K562 (cell line): ENCODE measurements around the gene DACT3. TPM values are rescaled to one million over a fixed set of nuclear protein-coding genes. Genes with fewer than 3 reads are reported as not detected.

Experiments
- AFF4 ChIP-seq: sonication (generic); formaldehyde crosslinking; IDR thresholded peaks from 2 replicates; pipeline ENCODE4 v1.8.0; 2023; ENCODE audit warnings: mild to moderate bottlenecking, missing genetic modification reagents
- CREB5 ChIP-seq: fragments of 250-450 bp; sonication (Bioruptor Pico); IDR thresholded peaks from 2 replicates; pipeline ENCODE4 v1.5.0; 2020; ENCODE audit warnings: mild to moderate bottlenecking
- ETV5 ChIP-seq: sonication (generic); formaldehyde crosslinking; IDR thresholded peaks from 2 replicates; pipeline ENCODE4 v1.4.0; 2020; ENCODE audit warnings: low read depth, mild to moderate bottlenecking, missing genetic modification reagents
- GTF2A2 ChIP-seq: IDR thresholded peaks from 2 replicates; pipeline ENCODE4 v1.6.1; 2016; ENCODE audit warnings: mild to moderate bottlenecking, missing genetic modification characterization, missing compliant biosample characterization
- IFI16 ChIP-seq: fragments of 250-450 bp; sonication (Bioruptor Pico); IDR thresholded peaks from 2 replicates; pipeline ENCODE4 v2.1.2; 2022; ENCODE audit warnings: mild to moderate bottlenecking, inconsistent platforms
- MLX ChIP-seq, 2 experiments: fragments of 450-650 bp in 1 of 2; sonication (generic) in 1 of 2; formaldehyde crosslinking; conservative IDR thresholded peaks; 2 replicates each; pipeline versions ENCODE4 v1.4.0 to v1.8.1; 2020 to 2022; ENCODE audit warnings: mild to moderate bottlenecking in 1 of 2, missing genetic modification reagents in 1 of 2
- NEUROD1 ChIP-seq: fragments of 150-350 bp; IDR thresholded peaks from 2 replicates; pipeline ENCODE4 v1.6.1; 2014; ENCODE audit warnings: borderline replicate concordance, low read length, low read depth; ENCODE audit not compliant: partially characterized antibody
- NFIC ChIP-seq: fragments of 450-650 bp; IDR thresholded peaks from 2 replicates; pipeline ENCODE4 v1.6.1; 2017; ENCODE audit warnings: mild to moderate bottlenecking, inconsistent platforms
- POLR3G ChIP-seq: IDR thresholded peaks from 2 replicates; pipeline ENCODE4 v1.6.1; 2011; ENCODE audit not compliant: insufficient read length, insufficient replicate concordance; ENCODE audit errors: extremely low read depth
- SIN3B ChIP-seq: fragments of 450-650 bp; IDR thresholded peaks from 2 replicates; pipeline ENCODE4 v1.6.1; 2017; ENCODE audit warnings: low read depth, mild to moderate bottlenecking, moderate library complexity
- SMC3 ChIP-seq: conservative IDR thresholded peaks from 2 replicates; pipeline ENCODE4 v1.6.1; 2011; ENCODE audit warnings: low read depth, low read length, improper control_type of control experiment; ENCODE audit not compliant: insufficient read depth
- STAT5B ChIP-seq: fragments of 250-450 bp; sonication (Bioruptor Pico); IDR thresholded peaks from 2 replicates; pipeline ENCODE4 v1.8.0; 2021; ENCODE audit warnings: mild to moderate bottlenecking, inconsistent platforms
- TBL1XR1 ChIP-seq, 2 experiments: IDR thresholded peaks; 2 replicates each; pipeline ENCODE4 v1.6.1; 2012; ENCODE audit warnings: improper control_type of control experiment in 2 of 2, low read length in 2 of 2, mild to moderate bottlenecking in 1 of 2
- U2AF1 ChIP-seq: fragments of 200-400 bp; formaldehyde crosslinking; optimal IDR thresholded peaks from 2 replicates; pipeline ENCODE3; 2017; ENCODE audit warnings: mild to moderate bottlenecking, low read depth, low read length, moderate library complexity
- ZNF431 ChIP-seq: sonication (generic); formaldehyde crosslinking; IDR thresholded peaks from 2 replicates; pipeline ENCODE4 v1.8.0; 2022; ENCODE audit warnings: mild to moderate bottlenecking, missing genetic modification reagents
- ZNF717 ChIP-seq: fragments of 250-450 bp; sonication (Bioruptor Pico); IDR thresholded peaks from 2 replicates; pipeline ENCODE4 v1.5.0; 2021
- ZNF778 ChIP-seq: fragments of 450-650 bp; formaldehyde crosslinking; IDR thresholded peaks from 2 replicates; pipeline ENCODE4 v1.4.0; 2020; ENCODE audit warnings: mild to moderate bottlenecking, moderate library complexity
- polyA plus RNA-seq, 8 experiments: library from polyadenylated mRNA; depleted of rRNA in 4 of 8; stranded (reverse) in 5 of 8; unstranded in 3 of 8; fragments of >200 nt; fragmentation: Nextera tagmentation in 2 of 8; fragmentation: Illumina TruSeq in 1 of 8; extraction: Ambion mirVana in 2 of 8; extraction: Trizol in 1 of 8; gene quantifications; 2 replicates each; pipeline versions ENCODE4 v1.2.1 to v1.2.3, GENCODE V29; 2011 to 2014; ENCODE audit warnings: inconsistent platforms in 1 of 8, missing spikeins in 1 of 8
- total RNA-seq, 7 experiments: library from RNA; depleted of rRNA in 6 of 7; stranded (reverse); fragments of >200 nt in 6 of 7; fragmentation: Illumina TruSeq in 2 of 7; extraction: Trizol in 2 of 7; gene quantifications; 2 replicates each; pipeline versions ENCODE4 v1.2.1 to v1.2.3, GENCODE V29; 2011 to 2021; ENCODE audit warnings: low replicate concordance in 1 of 7

Gene DACT3
- total and polyA plus RNA-seq, 9 of the 15 experiments (the other 6 are each of a cell fraction or from before 2014, with no cell fraction given): 0.67 to 6.5 (median 3.5) TPM

GRCh38 chr19:46600384-46601317 is 60.3 kb downstream of the DACT3 start (continued):
- no peak for TF ChIP-seq SMC3
- TF ChIP-seq AFF4 (CRISPR knock-in tag): 0 out of 2 replicates have a peak, but pooled peaks have one; percentile 68
- TF ChIP-seq POLR3G: no peak
- TF ChIP-seq MLX (CRISPR knock-in tag; conservative IDR thresholded peaks at IDR 0.05): no peak
- TF ChIP-seq ZNF778 (CRISPR knock-in tag): no peak
- peak; percentile 88 for TF ChIP-seq GTF2A2 (tag)
- TF ChIP-seq ZNF431: no peak
- TF ChIP-seq ZNF717 (CRISPR knock-in tag): no peak
- TF ChIP-seq U2AF1: peak; percentile 97
- peak; percentile 92 for TF ChIP-seq NEUROD1
- peak; percentile 79 for TF ChIP-seq NFIC
- no peak for TF ChIP-seq STAT5B (CRISPR knock-in tag)
- TF ChIP-seq ETV5 (CRISPR knock-in tag): peak; percentile 31; the same call in 1 of the 2 replicates
- peak; percentile 77 for TF ChIP-seq SIN3B
- TF ChIP-seq TBL1XR1 (IDR thresholded peaks at IDR 0.05; ENCODE audit: low read length in 2 of 2): no peak
- TF ChIP-seq CREB5: no peak
- TF ChIP-seq IFI16 (CRISPR knock-in tag): no peak
